GM21825 (cell line): ENCODE measurements around the gene CSNK2B.

Source experiments
- ATAC-seq: cut with Tn5 transposase; IDR thresholded peaks from one replicate; pipeline ENCODE4 v1.9.1; 2021; ENCODE audit warnings: mild to moderate bottlenecking, moderate library complexity; ENCODE audit not compliant: unreplicated experiment

The CSNK2B gene

GRCh38 chr6:31710523-31711219 is 44.8 kb downstream of the CSNK2B start:
- no peak for ATAC-seq

GRCh38 chr6:31711233-31711632 is 45.4 kb downstream of the CSNK2B start:
- ATAC-seq: no peak

GRCh38 chr6:31712296-31712695 is 46.4 kb downstream of the CSNK2B start:
- ATAC-seq: no peak

- ATAC-seq: no peak
These were observed 47.6 kb downstream of the CSNK2B start for GRCh38 chr6:31713465-31713864.

GRCh38 chr6:31713991-31714684 is 48.3 kb downstream of the CSNK2B start:
- no peak for ATAC-seq

GRCh38 chr6:31715022-31715958 is 49.4 kb downstream of the CSNK2B start, which contains the start of gene LY6G6D:
TSS of gene LY6G6D (plus strand) at chr6:31715348. CDS start at chr6:31715356, 8 bp downstream.
- no peak for ATAC-seq

GRCh38 chr6:31717499-31718222 is 51.8 kb downstream of the CSNK2B start:
- no peak for ATAC-seq

GRCh38 chr6:31718265-31718664 is 52.4 kb downstream of the CSNK2B start:
- ATAC-seq: no peak

GRCh38 chr6:31719001-31719400 is 53.1 kb downstream of the CSNK2B start:
- no peak for ATAC-seq
